HFFc6 (cell line): Measurements from ENCODE around the gene ARHGAP15. TPM values are rescaled to one million over a fixed set of nuclear protein-coding genes. Genes with fewer than 3 reads are reported as not detected.

Experiments used
- DNase-seq: peaks from one replicate; pipeline ENCODE4 v3.0.0-alpha.2; 2018
- H3K27ac Mint-ChIP-seq: 2 replicates; pipeline ENCODE4 v1.8.0; 2020; ENCODE audit warnings: mild to moderate bottlenecking, mixed read lengths
- H3K27me3 Mint-ChIP-seq: 2 replicates; pipeline ENCODE4 v1.8.0; 2021; ENCODE audit warnings: mild to moderate bottlenecking, moderate library complexity, mixed read lengths; ENCODE audit not compliant: insufficient read depth
- H3K36me3 Mint-ChIP-seq: 2 replicates; pipeline ENCODE4 v1.8.0; 2021; ENCODE audit warnings: low read depth, mixed read lengths
- H3K4me1 Mint-ChIP-seq: 2 replicates; pipeline ENCODE4 v1.8.0; 2020; ENCODE audit warnings: low read depth, mixed read lengths
- H3K4me3 Mint-ChIP-seq: 2 replicates; pipeline ENCODE4 v1.8.0; 2020; ENCODE audit warnings: mild to moderate bottlenecking, moderate library complexity, mixed read lengths
- H3K9me3 Mint-ChIP-seq: 2 replicates; pipeline ENCODE4 v1.8.0; 2020; ENCODE audit warnings: mild to moderate bottlenecking, mixed read lengths
- CTCF ChIP-seq: fragments of 200-600 bp; sonication (generic); IDR thresholded peaks from 2 replicates; pipeline ENCODE4 v1.5.0; 2021; ENCODE audit warnings: antibody characterized with exemption, mild to moderate bottlenecking
- total RNA-seq, 6 experiments: library from RNA; stranded (reverse); fragmentation: NEBNext Ultra II Directional; extraction: Animal tissue kit (Norgen Biotek cat#: 25700); gene quantifications; 2 replicates in 1 of 6; 3 replicates in 5 of 6; pipeline ENCODE4 v1.2.3, GENCODE V29; 2021

ARHGAP15 gene
- total RNA-seq, 6 experiments from 2014 or later = not detected

GRCh38 chr2:143754742-143755141, 625.5 kb downstream of the ARHGAP15 start:
- no peaks in the 10 kb centered on the region for H3K9me3 Mint-ChIP-seq
- no peak overlapping the region for H3K27ac Mint-ChIP-seq
- no peak for DNase-seq
- H3K36me3 Mint-ChIP-seq = no peaks in the 10 kb centered on the region
- H3K4me1 Mint-ChIP-seq = no peaks in the 10 kb centered on the region
- H3K27me3 Mint-ChIP-seq = peaks cover 4% of the 10 kb centered on the region
- TF ChIP-seq CTCF = no peak
- H3K4me3 Mint-ChIP-seq = no peak overlapping the region

GRCh38 chr2:143758629-143759330, 629.6 kb downstream of the ARHGAP15 start:
- no peak for TF ChIP-seq CTCF
- no peaks in the 10 kb centered on the region for H3K36me3 Mint-ChIP-seq
- no peak overlapping the region for H3K27ac Mint-ChIP-seq
- H3K4me1 Mint-ChIP-seq = peaks cover 6% of the 10 kb centered on the region; the same call in 1 of the 2 replicates
- peaks cover 4% of the 10 kb centered on the region; the same call in 1 of the 2 replicates for H3K27me3 Mint-ChIP-seq
- H3K4me3 Mint-ChIP-seq = no peak overlapping the region
- no peak for DNase-seq
- no peaks in the 10 kb centered on the region for H3K9me3 Mint-ChIP-seq

- peaks cover 6% of the 10 kb centered on the region; the same call in 1 of the 2 replicates for H3K4me1 Mint-ChIP-seq
- H3K4me3 Mint-ChIP-seq = no peak overlapping the region
- H3K36me3 Mint-ChIP-seq = no peaks in the 10 kb centered on the region
- DNase-seq = no peak
- H3K9me3 Mint-ChIP-seq = no peaks in the 10 kb centered on the region
- no peak overlapping the region for H3K27ac Mint-ChIP-seq
- H3K27me3 Mint-ChIP-seq = peaks cover 4% of the 10 kb centered on the region; the same call in 1 of the 2 replicates
- no peak for TF ChIP-seq CTCF
Observed at GRCh38 chr2:143759455-143759854, 630.2 kb downstream of the ARHGAP15 start.

GRCh38 chr2:143762176-143762928, 633.1 kb downstream of the ARHGAP15 start:
- H3K4me3 Mint-ChIP-seq = no peak overlapping the region
- no peak for DNase-seq
- peaks cover 6% of the 10 kb centered on the region; the same call in 1 of the 2 replicates for H3K4me1 Mint-ChIP-seq
- no peaks in the 10 kb centered on the region for H3K9me3 Mint-ChIP-seq
- no peaks in the 10 kb centered on the region for H3K36me3 Mint-ChIP-seq
- peaks cover 4% of the 10 kb centered on the region; the same call in 1 of the 2 replicates for H3K27me3 Mint-ChIP-seq
- TF ChIP-seq CTCF = no peak
- no peak overlapping the region for H3K27ac Mint-ChIP-seq

GRCh38 chr2:143764261-143764660, 635.0 kb downstream of the ARHGAP15 start:
- TF ChIP-seq CTCF = no peak
- H3K9me3 Mint-ChIP-seq = no peaks in the 10 kb centered on the region
- H3K36me3 Mint-ChIP-seq = no peaks in the 10 kb centered on the region
- no peak overlapping the region for H3K27ac Mint-ChIP-seq
- H3K4me1 Mint-ChIP-seq = peaks cover 6% of the 10 kb centered on the region; the same call in 1 of the 2 replicates
- no peak for DNase-seq
- peaks cover 6% of the 10 kb centered on the region; the same call in 1 of the 2 replicates for H3K27me3 Mint-ChIP-seq
- H3K4me3 Mint-ChIP-seq = no peak overlapping the region
